GM10847 (cell line): Measurements from ENCODE around the gene KLRC3.

Source experiments
- POLR2A ChIP-seq: IDR thresholded peaks from 2 replicates; pipeline ENCODE4 v1.6.1; 2011; ENCODE audit not compliant: insufficient read length; ENCODE audit errors: extremely low read depth

KLRC3 gene

GRCh38 chr12:10393291-10393690 lies 27.1 kb downstream of the KLRC3 start:
- TF ChIP-seq POLR2A = no peak

GRCh38 chr12:10392394-10392930 lies 27.9 kb downstream of the KLRC3 start:
- no peak for TF ChIP-seq POLR2A

- TF ChIP-seq POLR2A = no peak
Observed at GRCh38 chr12:10389904-10390303, 30.5 kb downstream of the KLRC3 start, which contains the start of gene KLRK1. Gene KLRK1, minus strand, starts transcription at chr12:10390041. Its CDS starts 1,231 bp downstream, at chr12:10388810.

- TF ChIP-seq POLR2A = no peak
Observed at GRCh38 chr12:10388624-10389413, 31.6 kb downstream of the KLRC3 start.

- no peak for TF ChIP-seq POLR2A
Observed at GRCh38 chr12:10386857-10387256, 33.5 kb downstream of the KLRC3 start.

- no peak for TF ChIP-seq POLR2A
Observed at GRCh38 chr12:10385166-10385613, 35.2 kb downstream of the KLRC3 start.

GRCh38 chr12:10384191-10384590 lies 36.2 kb downstream of the KLRC3 start:
- TF ChIP-seq POLR2A = no peak

- no peak for TF ChIP-seq POLR2A
Observed at GRCh38 chr12:10381928-10382628, 38.3 kb downstream of the KLRC3 start.

GRCh38 chr12:10374624-10375018 lies 45.8 kb downstream of the KLRC3 start:
- no peak for TF ChIP-seq POLR2A

GRCh38 chr12:10372559-10372958 lies 47.8 kb downstream of the KLRC3 start:
- TF ChIP-seq POLR2A = no peak

- TF ChIP-seq POLR2A = no peak
Observed at GRCh38 chr12:10369557-10370415, 50.6 kb downstream of the KLRC3 start.

GRCh38 chr12:10368206-10369171 lies 51.9 kb downstream of the KLRC3 start:
- TF ChIP-seq POLR2A = no peak

- no peak for TF ChIP-seq POLR2A
Observed at GRCh38 chr12:10366875-10367274, 53.5 kb downstream of the KLRC3 start.
